Fibroblast of skin of scalp (primary cell): ENCODE results near the gene STXBP3.
A peak's percentile ranks its signal among the peaks of the same experiment; 100 is the strongest.
"Not testable (repeated sequence)": the region's sequence is repeated elsewhere in the genome, so short reads cannot be mapped to it uniquely, and the experiment has no call there.

Source experiments
- DNase-seq: peaks from one replicate; pipeline ENCODE4 v3.0.0-alpha.2; 2013

Gene STXBP3

GRCh38 chr1:108732398-108732797 lies 14.1 kb upstream of the STXBP3 start:
- no peak for DNase-seq

DNA sequence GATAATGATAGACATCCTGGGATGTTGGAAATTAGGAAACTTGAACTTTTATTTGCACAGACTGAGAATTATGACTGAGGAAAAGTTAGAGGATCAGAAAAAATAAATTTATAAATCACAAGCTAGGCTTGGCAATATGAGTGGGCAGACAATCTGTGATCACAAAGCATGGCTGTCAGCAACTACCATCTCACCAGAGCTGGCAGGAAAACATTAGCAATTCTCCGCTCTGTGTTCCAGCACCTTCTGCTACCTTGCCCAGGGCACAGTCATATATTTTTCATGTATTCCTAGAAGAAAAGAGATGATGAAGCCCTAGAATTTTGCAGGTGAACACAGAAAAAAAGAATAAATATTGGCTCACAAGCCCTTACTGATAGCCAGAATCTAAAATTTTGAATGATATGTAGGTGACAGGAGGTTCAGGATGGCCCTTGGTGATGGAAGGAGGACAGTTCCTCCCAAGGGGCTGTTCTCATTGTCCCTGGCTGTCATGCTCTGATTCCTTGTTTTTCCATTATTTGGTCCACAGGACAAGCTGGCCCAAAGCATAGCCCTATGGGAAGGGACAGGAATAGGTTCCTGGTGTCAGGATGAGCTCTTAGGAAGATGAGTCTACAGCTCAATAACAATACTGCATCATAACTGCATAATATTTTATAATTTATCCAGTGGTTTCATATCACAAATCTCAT lies 12.2 kb upstream of the STXBP3 start:
- DNase-seq, result no peak

DNA sequence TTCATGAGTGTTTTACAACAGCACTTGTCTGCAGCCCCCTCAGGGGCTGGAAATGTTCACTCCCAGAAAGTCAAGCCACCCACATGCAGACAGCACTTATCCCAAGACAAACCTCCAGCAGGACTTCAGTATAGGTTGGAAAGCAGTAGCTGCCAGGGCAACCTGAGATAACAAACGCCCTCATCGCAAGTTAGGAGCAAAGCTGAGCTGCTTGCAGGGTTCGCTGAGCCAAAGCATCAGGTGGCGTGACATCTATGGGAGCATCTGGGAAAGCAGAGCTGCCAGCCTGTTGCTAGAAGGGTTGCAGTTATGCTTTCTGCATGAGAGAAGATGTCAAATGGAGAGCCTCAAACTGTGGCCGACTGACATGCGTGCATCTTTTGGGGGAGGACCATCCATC lies 4.2 kb upstream of the STXBP3 start:
- DNase-seq, result no peak

GRCh38 chr1:108745980-108746381 lies 493 bp upstream of the STXBP3 start:
- DNase-seq, result no peak

DNA sequence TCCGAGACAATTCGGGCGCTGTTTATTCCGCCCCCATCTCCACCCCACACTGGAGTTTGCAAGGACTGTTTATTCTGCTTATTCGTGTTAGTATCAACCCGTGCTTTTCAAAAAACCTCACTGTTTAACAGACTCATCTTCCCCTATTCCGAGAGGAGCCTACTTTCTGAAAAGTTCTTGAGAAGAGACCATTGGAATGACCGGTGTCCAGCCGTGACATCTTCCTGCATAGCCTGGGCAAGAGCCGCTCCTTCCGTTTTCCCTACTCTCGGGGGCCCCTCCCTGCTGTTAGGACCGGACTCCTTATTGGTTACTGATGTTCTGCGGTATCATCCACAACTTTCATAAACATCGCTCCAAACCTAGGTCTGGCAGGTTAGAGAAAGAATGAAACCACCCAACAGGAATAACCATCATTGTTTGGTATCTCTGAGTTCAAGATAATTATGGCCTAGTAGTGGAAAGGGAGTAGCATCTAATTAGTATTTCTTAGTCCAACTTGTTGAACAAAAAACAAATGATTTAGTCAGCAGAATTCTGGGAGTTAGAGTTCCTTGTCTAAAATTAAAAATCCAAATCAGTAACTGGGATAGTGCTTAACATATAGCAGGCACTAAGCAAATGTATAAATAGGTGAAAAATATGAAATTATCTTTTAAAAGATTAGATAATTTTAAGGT lies 837 bp downstream of the STXBP3 start:
- peak; percentile 84 for DNase-seq

DNA sequence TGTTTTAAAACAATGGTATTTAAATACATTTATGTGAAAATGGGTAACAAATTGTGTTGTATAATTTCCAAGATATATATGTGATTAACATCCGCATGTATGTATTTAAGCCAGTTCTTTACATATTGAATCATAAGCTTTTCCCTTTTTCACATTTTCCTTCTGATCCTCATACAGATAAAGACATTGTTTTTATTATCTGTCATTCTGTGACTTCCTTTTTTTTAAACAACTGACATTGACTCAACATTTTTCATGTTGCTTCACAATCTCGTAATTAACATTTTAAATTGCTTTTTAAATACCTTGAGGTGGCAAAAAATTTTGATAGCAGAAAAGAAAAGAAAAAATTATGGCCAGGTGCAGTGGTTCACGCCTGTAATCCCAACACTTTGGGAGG lies 1.4 kb downstream of the STXBP3 start:
- no peak for DNase-seq

- no peak for DNase-seq
Observed at GRCh38 chr1:108749081-108749480, 2.6 kb downstream of the STXBP3 start.

DNA sequence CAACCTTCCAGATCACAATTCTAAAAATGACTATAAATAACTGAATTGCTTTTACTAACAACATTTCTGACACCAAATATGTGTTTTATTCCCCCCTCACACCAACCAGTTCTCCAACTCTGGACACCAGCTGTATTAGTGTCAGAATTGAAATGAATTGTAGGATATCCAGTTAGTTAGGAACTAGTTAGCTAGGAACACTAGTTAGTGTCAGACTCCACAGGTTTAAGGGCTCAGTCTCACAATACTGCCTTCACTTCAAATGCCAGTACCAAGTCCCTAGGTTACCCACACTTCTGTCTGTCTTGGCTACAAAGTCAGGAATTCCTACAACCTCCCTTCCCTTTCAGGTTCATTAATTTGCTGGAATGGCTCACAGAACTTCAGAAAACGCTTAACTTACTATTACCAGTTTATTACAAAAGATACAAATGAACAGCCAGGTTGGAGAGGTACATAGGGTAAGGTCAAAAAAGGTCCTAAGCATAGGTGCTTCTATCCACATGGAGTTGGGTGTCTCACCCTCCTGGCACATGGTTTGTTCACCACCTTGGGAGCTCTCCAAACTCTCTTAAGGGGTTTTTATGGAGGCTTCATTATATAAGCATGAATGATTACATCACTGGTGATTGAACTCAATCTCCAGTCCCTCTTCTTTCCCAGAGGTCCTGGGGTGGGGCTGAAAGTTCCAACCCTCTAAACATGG lies 4.2 kb downstream of the STXBP3 start:
- DNase-seq, result no peak

DNA sequence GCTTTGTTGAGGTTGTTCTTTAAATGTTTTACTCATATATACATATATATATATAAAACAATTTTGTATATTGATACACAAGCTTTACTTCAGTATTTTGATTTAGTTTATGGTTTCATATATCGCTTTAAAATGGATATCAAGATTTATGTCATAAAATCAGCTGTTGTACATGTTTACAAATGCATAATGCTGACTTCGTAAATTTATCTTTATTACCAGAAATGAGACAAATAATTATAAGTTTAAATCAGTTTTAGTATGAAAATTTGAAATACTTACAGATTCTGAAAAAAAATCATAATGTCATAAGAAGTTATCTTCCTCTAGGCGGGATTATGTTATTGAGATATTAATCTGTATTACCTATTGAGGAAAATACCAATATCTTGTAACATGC lies 6.9 kb downstream of the STXBP3 start:
- DNase-seq, result no peak

DNA sequence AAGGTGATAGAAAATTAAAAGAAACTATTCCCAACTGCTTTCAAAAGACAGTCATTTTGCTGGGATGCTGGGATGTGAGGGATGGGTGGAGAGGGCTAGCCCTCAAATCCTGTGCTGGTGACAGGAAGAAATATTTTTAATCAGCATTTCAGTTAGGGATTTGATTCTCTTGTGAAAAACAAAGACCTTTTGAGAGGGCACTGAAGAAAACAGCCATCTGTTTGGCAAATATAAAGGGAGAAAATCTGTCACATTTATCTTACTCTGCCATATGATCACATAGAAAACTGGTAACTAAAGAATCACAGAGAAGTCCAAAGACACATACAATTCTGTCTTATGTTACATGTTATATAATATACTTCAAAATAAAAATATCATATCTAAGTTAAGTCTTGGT lies 12.3 kb downstream of the STXBP3 start:
- DNase-seq, result no peak

- no peak for DNase-seq
Observed at GRCh38 chr1:108767115-108767514, 20.6 kb downstream of the STXBP3 start.

GRCh38 chr1:108767708-108768107 lies 21.2 kb downstream of the STXBP3 start:
- DNase-seq, result no peak

DNA sequence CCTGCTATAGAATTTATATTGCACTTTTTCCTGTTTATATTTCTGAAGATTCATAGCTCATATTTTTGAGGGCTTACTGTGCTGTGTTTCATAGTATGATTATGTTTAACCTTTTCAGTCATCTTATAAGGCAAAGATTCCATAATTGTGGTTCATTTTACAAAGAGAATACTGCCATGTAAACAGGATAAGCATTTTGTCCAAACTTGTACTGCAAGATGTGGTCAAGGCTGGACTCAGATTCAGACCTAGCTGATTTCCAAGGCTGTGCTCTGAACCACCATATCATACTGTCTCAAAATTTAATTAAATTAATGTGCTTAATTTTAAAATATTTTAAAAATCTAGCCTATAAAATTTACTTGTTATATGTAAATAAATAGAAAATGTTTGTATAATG lies 31.4 kb downstream of the STXBP3 start:
- no peak for DNase-seq

DNA sequence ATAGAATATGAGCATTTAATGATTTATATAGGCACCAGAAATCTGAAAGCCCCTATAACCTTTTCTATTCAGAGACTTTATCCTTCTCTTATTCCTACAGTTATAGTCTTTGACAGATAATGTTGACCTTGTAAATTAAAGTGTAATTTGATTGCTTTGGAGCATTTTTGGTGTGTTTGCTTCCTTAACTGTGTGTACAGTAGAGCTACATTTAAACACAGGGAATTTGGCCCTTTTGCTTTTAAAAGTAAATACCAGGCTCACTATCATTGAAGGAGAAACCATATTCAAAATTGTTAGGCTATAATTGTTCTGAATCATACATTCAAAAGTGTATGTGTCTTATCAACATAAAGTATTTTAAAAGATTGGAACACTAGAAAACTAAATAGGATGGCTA lies 33.0 kb downstream of the STXBP3 start:
- DNase-seq, result no peak

DNA sequence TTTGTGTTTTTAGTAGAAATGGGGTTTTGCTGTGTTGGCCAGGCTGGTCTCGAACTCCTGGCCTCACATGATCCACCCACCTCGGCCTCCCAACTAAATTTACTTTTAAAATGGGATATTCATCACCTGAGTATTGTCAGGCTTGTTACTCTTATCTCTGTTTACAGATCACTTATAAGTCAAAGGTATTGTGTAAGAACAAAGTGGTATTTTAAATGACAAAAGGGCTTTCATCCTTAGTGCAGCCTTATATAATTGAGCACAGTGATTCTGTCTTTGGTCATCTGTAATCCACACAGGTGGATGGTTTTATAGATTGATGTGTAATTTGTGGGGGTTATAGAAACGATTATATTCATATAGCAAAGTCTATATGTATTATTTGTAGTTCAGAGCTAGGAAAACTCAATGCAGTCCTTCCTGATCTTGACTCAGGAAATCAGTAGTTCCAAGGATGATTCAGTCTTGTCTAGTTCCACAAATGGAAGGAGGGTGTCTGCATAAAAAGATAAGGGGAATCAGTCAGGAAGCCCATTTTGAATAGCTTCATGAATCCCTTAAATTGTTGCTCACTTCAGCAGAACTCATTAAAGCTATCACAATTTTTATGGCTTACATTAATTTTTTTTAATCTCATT lies 34.6 kb downstream of the STXBP3 start:
- DNase-seq, result no peak

DNA sequence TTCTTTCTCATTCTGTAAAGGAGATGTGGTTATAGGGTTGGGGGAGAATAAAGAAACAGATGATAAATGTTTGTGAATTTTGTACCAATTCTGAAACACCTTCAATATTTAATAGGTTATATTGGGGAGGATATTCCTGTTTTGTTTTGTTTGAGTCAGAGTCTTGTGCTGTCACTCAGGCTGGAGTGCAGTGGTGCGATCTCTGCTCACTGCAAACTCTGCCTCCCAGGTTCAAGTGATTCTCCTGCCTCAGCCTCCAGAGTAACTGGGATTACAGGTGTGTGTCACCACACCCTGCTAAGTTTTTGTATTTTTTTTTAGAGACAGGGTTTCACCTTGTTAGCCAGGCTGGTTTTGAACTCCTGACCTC lies 35.1 kb downstream of the STXBP3 start:
- DNase-seq, result not testable (repeated sequence)

DNA sequence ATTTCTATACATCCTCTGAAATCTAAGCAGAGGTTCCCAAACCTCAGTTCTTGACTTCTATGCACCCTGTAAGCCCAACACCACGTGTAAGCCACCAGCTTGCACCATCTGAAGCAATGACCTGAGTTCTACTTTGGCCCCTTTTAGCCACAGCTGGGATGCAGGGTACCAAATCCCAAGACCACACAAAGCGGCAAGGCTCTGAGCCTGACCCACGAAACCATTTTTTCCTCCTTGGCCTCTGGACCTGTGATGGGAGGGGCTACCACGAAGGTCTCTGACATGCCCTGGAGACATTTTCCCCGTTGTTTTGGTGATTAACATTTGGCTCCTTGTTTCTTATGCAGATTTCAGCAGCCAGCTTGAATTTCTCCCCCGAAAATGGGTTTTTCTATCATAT lies 38.8 kb downstream of the STXBP3 start:
- no peak for DNase-seq

GRCh38 chr1:108785880-108786279 lies 39.4 kb downstream of the STXBP3 start:
- no peak for DNase-seq

DNA sequence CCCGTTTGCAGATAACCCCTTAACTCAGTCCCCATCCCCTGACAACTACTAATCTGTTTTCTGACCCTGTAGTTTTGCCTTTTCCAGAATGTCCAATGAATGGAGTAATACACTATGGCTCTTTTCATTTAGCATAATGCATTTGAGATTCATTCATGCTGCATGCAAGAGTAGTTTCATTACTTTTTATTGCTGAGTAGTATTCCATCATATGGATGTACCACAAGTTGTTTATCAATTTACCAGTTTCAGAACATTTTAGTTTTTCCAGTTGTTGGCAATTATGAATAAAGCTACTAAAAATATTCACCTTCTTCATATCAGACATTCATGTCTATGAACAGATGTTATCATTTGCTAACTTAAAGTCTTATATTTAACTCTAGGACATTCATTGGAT lies 45.3 kb downstream of the STXBP3 start:
- no peak for DNase-seq

DNA sequence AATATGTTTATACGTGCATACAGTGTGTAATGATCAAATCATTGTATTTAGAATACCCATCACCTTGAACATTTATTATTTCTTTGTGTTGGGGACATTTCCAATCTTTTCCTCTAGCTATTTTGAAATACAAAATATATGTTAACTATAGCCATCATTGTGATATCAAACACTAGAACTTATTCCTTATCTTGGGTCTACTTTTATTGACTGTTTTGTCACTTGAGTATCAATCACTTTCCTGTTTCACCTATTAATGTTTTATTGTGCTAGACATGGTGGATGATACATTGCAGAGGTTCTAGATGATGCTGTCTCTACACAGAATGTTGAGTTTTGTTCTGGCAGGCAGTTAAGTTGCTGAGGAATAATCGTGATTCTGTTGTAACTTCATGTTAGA lies 45.9 kb downstream of the STXBP3 start:
- no peak for DNase-seq

DNA sequence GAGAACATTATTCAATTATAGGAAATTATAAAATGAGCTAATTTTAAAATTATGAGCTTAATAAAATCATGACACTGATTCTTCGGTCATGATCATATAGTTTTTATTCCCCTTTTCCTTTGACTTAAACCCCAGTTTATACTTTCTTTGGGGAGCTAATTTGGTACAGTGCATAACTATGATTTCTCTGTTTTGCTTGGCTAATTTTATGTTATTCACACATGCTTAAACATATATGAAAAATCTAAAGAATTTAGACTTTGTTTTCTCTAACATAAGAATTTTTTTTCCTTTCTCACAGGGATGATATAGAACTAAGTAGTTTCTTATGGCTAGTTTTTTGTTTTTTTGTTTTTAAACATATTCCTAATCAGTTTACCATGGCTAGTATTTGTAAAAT lies 52.5 kb downstream of the STXBP3 start:
- peak; percentile 53 for DNase-seq

- peak; percentile 40 for DNase-seq
Observed at GRCh38 chr1:108801101-108801500, 54.6 kb downstream of the STXBP3 start.

GRCh38 chr1:108803548-108803947 lies 57.1 kb downstream of the STXBP3 start:
- DNase-seq, result no peak

GRCh38 chr1:108808438-108808837 lies 62.0 kb downstream of the STXBP3 start:
- no peak for DNase-seq
